Fibroblast of skin of abdomen (primary cell): ENCODE results near the gene INPP5E.

Experiments used
- DNase-seq: peaks from one replicate; pipeline ENCODE4 v3.0.0-alpha.2; 2013

Gene INPP5E

DNA sequence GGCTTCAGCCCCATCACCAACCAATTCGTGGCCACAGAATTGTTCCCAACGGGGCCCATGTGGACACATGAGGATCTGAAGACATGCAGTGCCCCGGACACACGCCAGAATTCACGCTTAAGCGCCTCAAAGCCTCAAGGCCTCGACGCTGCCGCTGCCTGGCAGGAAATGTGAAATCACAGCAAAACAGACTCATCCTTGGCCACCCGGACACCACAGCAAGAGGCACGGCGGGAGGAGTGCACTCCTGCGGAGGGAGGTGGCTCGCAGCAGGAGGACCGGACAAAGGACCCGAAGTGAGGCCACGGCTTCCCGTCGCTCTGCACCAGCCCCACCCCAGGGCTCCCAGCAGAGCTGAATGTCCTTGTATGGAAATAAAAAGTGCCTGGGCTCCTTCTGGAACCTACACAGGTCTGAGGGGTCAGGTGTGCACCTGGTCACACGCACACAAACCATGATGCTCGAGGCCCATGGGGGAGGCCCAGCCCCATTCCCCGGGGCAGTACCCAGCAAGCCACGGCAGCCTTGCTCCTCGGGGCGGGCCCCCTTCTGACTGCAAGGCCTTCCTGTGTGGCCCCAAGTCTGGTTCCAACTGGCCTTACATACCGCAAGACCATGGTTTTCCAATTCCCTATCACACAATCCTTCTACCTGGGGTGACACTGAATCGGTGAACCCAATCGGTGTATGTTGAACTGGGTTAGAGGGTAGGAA, 33.2 kb upstream of the INPP5E start:
- DNase-seq, result no peak

DNA sequence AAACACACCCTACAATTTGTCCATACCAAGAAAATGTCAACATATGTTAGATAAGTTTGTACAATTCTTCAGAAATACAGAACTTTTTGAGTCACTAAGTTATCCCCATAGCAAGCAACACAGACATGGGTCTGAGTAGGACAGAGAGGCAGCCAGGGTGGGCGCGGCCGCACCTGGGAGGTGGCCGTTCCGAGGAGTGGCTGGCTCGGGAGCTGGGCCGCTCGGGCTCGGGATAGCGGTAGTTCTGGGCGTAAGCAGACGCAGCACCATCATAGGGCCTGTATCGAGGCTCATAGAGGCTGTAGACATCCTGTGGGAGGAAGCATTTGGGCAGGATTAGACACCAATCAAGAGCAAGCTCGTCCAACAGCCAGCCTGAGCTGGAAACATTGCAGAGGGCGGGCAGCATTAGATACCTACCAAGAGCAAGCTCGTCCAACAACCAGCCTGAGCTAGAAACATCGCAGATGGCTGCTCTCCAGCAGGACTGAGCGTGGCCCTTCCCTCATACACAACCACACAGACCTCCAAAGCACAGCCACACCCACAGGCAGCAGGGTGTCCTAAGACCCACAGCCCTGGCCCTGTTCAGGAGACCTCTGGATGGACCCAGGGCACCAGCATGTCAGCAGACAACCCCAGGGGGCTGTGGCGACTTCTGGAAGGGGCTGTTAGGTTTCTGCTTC, 32.3 kb upstream of the INPP5E start:
- DNase-seq, result no peak

DNA sequence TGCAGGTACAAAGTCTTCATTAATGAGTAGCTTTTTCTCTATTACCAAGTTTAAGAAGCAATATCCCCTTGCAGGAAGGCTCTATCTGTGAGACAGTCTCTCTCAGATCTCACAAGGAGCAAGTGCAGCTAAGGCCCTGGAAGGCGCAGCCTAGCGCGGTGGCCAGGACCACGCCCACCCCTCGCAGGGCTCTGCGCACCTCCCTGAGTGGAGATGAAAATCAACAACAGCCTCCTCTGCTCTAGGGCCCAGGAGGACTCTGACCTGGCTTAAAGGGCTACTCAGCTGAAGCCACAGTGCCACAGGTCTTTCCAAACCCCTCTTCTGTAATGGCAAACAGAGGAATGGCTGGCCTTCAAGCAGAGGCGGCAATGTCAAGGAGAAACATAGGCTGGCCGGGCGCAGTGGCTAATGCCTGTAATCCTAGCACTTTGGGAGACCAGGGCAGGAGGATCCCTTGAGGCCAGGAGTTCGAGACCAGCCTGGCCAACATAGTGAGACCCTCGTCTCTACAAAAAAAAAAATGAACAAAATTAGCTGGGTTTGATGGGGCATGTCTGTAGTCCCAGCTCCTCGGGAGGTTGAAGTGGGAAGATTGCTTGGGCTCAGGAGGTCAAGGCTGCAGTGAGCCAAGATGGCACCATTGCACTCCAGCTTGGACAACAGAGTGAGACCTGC, 31.3 kb upstream of the INPP5E start:
- no peak for DNase-seq

DNA sequence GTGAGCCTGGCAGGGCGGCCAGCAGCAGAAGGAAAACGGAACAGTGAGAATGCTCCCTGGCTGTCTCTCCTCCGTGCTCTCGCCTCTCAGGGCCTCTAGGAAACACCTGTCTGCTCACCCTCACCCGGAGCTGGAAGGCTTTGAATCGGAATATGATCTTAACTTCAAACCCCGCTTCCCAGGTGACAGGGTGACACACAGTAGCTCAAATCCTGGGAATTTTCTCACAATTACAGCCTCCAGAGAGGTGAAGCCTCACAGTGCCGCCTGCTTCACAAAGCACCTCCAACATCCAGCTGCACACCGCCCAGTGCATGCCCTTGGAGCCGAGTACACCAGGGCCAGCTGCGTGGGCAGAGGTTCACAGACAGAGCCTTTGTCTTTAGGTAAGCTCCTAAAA, 30.7 kb upstream of the INPP5E start:
- no peak for DNase-seq

DNA sequence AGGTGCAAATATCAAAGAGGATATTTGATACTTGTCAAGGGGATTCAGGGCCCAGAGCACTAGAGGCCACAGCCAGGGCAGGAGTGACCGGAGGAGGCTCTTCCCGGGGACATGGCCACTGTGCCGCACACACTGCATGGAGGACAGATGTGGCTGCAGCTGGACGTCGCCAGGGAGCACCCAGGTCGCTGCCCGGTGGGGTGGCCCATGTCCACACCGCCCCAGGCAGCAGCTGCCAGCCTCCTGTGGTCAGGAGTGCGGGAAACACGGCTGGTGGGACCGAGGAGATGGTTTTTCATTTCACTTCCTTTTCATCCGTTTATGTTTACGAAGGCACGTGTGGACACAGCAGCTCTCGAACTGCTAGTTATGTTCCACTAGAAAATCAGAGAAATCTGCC, 28.1 kb upstream of the INPP5E start:
- no peak for DNase-seq

DNA sequence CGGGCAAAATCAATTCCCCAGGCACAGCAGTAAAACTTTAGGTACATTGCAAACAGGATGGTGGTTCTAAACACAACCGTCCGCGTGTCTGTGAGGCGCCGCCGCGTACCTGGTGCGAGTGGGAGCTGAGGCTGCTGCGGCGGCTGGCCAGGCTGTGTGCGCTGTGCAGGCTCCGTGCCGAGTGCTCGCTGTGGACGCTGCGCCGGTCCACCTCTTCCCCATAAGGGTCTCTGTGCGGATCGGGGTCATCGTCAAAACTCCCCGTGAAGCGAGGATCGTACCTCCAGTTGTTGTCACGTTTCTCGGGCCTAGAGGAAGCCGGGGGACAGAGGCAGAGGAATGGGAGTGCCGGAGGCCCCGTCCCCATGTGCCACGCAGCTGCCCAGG, 26.5 kb upstream of the INPP5E start:
- DNase-seq, result no peak

DNA sequence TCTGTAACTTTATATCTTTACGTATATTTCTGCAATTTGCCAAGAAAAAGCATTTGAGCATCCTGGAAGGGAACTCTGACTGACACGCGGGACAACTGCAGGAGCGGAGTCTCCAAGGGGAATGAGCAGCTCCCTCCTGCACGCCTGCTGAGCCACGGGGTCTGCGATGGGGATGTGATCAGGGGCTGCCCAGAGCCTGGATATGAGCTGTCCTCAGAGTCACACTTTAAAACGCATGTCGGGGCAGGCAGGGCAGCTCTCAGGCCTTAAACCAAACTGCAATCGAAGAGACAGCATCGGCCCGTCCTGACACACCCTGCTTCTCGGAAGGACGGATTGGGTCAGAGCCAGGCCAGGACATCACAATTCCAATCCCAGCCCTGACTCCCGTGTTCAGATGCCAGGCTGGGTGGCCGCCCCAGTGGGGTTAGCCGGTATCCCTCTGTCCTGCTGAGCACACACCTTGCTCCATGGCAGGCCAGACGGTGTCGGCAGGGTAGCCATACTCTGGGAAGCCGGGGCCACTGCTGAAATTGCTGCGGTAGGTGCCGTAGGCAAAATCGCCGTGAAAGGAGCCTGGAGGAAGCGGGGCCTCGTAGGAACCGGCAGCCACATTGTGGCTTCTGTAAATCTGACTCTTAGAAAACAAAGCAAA, 26.0 kb upstream of the INPP5E start:
- DNase-seq, result no peak

DNA sequence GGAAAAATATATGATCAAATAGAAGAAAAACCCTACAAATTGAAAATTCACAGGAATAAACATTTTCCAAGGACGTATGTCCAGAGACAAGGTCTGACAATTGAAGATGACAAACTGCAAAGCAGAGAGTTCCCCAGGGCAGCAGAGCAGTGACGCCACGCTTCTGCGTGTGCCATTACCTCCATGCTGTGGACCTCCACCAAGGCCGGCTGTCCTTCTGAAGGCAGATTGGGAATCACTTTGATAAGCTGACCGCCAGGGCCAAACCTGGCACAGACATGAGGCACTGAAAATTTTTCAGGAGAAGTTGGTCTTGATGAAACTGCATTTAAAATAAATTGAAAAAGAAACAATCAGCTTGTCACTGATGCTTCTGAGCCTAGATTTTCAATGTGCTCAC, 24.6 kb upstream of the INPP5E start:
- no peak for DNase-seq

DNA sequence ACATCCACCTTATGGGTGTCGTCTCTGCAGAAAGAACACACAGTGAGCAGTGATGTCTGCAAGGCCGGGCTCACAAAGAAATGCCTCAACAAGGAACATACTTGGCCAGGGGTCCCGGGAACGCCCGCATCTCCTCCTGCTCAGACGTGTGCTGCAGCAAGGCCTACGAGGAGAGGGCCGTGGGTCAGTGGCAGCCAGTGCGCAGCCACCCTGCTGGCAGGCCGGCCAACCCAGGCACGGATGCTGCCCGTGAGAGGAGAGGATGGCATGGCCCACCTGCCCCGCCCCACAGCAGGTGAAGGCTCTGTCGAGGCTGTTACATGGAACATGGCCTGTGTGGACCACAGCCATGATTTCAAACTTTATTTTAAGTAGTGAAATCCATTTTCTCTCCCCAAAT, 23.9 kb upstream of the INPP5E start:
- no peak for DNase-seq

DNA sequence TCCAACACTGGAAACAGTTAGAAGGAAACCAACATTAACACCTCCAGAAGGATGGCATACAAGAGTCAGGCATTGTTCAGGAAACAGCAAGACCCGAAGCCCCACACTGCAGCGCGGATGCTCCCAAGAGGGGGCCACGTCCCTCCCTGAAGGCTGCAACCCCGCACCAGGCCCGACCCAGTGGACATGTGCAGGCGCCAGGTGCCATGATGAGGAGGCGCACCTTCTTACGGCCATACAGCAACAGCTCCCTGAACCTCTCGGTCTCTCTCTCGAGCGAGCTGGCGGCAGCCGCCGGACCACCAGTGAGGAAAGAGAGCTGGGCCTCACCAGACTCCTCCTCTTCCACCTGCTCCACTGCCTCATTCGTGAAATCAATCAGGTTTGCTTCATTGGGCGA, 23.0 kb upstream of the INPP5E start:
- no peak for DNase-seq

DNA sequence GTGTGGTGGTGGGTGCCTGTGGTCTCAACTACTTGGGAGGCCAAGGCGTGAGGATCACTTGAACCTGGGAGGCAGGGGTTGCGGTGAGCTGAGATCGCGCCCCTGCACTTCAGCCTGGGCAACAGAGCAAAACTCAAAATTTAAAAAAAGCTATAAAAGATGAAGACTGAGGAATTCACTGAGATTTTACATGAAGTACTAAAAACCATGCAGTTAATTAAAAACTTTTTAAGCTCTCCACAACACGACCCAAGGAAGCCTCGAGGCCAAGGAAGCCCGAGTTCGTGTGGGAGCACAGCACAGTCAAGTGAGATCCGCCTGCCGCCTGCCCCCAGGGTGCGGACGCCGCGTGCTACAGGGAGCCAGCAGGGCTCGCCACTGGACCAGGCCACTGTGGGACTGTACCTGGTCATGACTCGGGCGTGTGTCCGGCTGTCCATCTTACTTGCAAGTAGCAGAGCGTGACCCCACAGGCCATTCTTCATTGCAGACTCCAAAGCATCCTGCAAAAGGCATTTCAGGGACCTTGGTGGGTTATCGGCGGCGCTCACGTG, 21.2 kb upstream of the INPP5E start:
- DNase-seq, result no peak

DNA sequence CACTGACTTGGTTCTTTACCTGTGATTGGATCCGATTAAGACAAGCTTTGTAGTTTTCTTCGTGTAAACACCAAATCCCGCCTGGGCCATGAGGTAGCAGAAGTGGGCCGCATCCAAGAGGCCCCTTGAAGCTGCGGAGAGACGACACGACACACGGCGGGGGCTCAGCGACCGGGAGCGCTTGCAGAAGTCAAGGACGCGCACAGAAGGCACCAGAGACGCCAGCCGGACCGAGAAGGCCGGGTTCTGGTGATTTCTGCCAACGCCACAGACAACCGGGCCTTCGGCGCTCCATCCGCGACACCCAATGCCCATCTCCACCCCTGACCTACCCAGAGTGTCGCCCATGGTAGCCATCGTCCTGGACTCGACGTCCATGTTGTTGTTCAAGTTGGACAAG, 19.8 kb upstream of the INPP5E start:
- DNase-seq, result no peak

DNA sequence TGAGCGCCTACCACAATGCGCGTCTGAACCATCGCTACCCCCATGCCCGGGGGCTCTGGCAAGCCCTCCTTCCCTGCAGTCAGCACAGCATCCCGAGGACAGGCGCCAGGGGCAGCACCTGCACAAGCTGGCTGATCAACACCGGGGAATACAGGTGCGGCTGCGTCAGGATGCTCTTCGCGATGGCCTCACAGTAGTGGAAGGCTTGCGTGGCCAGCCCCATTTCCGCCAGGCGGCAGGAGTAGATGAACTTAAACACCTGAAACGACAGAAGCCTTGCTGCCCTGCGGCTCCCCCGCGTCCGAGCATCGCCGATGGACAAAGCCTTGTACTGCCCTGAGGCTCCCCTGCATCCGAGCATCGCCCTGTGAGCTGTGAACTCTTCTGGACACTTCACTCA, 17.7 kb upstream of the INPP5E start:
- no peak for DNase-seq

DNA sequence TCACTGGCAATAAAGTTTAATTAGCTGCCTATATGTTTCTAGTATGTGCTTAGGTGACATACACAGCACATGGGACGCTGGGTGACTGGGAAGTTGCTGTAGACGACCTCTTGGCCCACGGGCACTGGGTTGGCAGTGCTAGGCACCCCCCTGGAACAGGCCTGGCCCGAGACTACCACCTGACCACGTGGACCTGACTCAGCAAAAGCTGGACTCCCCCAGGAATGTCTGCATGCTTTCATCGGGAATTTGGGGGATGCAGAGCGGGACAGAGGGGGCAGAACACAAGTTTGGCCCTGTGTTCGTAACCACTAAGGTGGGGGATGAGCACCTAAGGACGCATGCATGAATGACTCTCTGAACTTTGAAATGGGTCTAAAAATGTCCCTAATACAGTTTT, 16.6 kb upstream of the INPP5E start:
- DNase-seq, result no peak

DNA sequence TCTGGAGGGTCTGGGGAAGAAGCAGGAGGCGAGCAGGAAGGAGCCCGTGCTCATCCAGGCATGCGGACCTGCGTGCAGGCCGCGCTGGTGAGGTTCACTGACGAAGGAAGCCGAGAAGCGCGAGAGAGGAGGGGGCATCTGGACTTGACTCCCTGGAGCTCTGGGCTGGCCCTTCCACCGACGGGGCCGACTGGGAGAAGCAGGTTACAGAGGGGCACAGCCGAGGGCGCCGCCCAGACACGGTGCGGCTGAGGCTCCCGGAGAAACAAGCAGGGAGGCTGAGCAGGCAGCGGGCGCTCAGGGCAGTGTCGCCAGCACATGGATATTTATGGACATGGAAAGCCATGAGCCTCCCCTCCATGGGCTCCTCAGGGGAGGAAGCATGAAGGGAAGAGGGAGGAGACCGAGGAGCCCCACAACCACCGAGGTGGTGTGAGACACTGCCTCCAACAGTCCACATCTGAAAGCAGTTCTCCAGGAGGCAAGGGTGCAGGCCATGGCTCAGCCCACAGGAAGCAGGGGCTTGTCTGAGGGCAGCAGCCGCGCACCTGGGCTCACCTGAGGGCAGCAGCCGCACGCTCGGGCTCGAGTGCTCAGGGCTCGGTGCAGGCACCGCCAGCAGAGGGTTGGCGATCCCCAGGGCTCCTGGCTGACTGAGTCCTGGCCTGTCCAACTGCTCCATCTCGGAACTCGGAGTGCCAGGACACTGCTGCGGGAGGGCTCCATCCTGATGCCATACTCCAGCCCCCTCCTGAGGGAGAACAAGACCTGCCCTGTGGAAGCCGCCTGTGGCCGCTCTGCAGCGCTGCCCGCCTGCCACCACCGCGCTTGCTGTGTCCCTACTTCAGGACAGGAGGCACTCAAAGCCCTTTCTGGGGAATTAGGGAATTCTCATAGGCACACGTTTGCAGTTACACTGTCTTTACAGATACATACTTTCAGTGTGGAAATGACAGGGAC, 15.7 kb upstream of the INPP5E start:
- no peak for DNase-seq

DNA sequence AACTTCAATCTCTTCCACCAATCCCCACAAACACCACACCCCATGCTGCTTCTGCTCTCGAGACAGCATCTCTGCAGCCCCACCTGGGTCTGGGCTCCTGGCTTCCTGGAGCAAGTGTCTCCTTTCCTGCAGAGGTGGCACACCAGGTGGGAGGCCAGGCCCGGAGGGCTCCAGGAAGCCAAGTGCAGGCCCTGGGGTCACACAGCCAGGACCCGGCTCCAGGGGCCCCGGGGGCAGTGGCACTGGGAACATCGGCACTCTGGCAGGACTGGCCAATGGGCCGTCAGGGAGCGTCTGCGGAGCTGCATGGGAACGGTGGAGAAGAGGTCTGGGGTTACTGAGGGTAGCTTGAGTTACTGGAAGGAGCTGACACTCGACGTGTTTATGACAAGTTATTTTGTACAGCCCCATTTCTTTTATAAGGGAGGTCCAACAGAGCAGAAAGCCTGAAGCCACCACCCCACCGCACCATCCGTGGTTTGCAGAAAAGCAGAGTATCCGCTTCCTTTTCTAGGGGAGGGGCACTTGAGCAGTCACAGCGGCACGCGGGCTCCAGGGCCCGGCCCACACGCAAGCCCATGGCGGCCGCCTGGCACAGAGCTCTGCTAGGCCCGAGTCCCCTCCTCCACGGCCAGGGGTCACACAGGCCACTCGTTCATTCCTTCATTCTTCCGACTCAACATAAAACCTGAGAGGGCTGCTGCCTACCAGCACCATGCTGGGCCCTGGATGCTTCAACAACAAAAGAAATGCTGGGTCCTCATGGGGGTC, 14.6 kb upstream of the INPP5E start:
- DNase-seq, result no peak

DNA sequence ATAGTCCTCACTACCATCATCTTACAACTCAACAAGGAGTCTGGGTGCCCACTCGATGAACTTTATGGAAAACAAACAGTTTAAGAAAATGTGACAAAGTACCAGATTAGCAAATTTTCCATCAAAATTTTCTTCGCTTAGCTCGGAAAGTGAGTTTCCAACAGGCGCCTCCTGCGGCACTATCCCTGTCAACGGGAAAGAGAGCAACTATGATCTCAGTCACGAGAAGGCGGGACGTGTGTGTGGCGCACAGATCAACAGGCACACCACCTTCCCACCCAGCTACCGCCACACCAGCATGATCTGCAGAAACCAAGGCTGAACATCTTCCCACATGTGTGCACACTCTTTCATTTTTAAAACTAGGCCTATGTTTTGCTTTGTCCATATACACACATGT, 13.7 kb upstream of the INPP5E start:
- no peak for DNase-seq

DNA sequence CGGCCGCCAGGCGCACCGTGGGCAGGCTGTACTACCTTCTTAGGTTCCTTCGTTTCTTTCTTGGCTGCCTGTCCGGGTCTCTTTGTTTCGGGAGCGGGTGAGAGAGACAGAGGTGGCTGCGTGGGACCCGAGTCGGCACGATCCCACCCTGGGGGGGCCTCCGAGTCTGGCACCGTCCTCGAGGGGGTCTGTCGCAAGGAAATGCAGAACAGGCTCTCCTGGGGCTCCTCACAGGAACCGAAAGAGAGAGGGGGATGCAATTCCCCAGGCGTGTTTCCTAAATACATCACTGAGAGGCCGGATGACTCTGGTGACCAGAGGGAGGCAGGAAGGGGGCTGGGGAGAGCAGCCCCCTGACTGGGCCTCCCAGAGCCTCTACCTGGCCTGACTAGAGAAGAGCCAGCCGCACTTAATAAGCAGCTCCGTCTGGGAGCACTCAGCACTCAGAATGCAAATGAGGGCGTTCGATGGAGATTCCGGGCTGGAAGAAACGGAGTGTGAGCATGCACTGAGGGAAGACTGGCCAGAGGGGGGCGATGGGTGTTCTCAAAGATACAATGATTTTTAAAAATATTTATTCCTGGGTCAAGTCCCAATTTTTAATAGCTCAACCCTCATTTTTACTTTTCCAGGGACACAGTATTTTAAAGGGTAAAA, 11.7 kb upstream of the INPP5E start:
- no peak for DNase-seq

DNA sequence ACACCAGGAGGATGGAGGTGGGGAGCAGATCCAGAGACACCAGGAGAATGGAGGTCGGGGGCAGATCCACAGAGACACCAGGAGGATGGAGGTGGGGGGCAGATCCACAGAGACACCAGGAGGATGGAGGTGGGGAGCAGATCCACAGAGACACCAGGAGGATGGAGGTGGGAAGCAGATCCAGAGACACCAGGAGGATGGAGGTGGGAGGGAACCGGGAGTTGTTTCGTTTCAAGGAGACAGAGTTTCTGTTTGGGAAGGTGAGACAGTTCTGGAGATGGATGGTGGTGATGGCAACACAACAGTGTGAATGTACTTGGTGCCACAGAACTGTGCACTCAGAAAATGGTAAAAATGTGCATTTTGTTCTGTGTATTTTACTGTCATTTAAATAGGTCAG, 9.0 kb upstream of the INPP5E start:
- DNase-seq, result no peak

DNA sequence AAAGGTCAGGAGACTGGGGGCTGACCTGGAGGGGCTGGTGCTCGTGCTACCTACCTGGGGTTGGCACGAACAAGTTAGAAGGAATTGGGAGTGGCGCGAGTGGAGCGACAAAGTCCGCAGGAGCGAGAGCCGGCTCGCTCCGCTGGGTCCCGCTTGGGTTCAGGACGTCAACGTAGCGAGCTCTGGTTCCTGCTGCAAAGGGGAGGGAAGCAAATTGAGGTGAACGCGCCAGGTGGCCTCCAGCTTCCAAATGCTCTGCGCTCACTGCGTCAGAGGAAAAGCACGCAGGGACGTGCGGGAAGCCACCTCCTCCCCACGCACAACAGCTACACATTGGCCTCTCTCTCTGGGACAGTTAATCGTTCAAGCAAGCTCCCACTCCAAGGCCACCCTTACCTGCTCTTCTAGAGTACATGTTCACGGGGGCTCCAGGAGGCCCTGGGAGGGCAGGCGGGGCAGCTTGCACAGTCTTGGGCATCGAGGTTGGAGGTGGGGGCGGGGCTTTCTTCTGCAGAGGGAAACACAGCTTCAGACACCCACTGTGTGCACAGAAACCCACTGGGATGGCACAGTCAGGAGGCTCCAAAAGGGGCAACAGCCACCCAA, 7.6 kb upstream of the INPP5E start:
- no peak for DNase-seq
